AG04449 (cell line): Measurements from ENCODE around the gene C1QTNF7.

Experiments
- CTCF ChIA-PET: fragments of 350-600 bp; formaldehyde crosslinking; extraction: SDS; loops from one replicate; lab custom pipeline; 2021; ENCODE audit warnings: antibody characterized with exemption; lab: Yijun Ruan, JAX
- POLR2A ChIA-PET: fragments of 400-600, 350-600 bp; formaldehyde crosslinking; extraction: SDS; loops from one replicate; lab custom pipeline; 2020; ENCODE audit warnings: antibody characterized with exemption, inconsistent platforms; lab: Yijun Ruan, JAX
- DNase-seq: peaks from one replicate; pipeline ENCODE4 v3.0.0-alpha.2; 2010; ENCODE audit warnings: low read depth, low spot score
- H3K4me3 ChIP-seq: 2 replicates; pipeline ENCODE4 v1.5.1; 2011; ENCODE audit warnings: low read depth, mild to moderate bottlenecking, control low read depth, low read length
- TF ChIP-seq, protein P1 (sequence below): IDR thresholded peaks from one replicate; pipeline ENCODE4 v1.5.1; 2011; ENCODE audit warnings: mild to moderate bottlenecking, moderate library complexity, low read length, control low read depth, inconsistent platforms; ENCODE audit not compliant: insufficient read depth; ENCODE audit errors: missing control alignments

C1QTNF7 gene

DNA sequence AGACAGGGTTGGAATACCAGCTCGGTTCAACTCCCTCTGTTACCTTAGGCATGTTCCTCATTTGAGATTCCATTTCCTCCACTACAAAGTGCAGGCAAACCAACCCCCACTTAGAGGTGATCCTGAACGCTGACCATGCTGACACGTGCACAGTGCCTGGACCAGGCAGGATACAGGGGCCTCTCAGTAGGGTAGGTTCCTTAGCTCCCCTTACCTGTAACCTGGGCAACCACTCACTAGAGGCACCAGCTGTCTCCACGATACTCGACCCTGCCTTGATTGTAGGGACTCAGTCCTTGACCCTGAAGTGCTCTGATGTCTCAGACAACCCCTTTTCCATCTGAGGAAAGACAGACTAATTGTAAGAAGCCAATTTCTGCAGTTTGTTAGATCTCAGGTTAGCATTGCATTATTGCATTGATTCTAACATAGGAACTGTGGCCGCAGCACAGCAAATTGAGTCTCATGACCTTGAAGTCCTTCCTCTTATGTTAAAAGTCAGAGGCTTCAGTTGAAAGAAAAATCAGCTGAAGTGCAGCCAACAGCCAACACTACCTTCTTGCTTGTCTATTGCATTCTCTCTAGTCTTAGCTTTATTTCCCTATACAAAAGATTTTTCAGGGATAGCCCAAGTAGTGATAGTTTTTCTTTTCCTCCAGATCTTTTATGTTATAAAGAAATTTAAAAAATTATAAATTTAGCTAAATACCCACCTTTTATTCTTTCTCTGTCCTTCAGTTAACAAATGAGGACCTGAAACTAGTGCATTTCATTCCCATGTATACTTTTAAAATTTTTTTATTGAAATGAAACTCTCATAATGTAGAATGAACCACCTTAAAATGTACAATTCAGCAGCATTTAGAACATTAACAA lies 11.2 kb upstream of the C1QTNF7 start:
- ChIA-PET CTCF (interaction anchor here (2.1 to 2.3 kb wide), 2 partner anchors 20 to 41 kb away, joined by 7 to 9 read pairs; no protein-coding TSS in a partner anchor), POLR2A (no interaction called here)
- no peak for DNase-seq
- no peak overlapping the region for H3K4me3 ChIP-seq
- TF ChIP-seq, protein P1, sequence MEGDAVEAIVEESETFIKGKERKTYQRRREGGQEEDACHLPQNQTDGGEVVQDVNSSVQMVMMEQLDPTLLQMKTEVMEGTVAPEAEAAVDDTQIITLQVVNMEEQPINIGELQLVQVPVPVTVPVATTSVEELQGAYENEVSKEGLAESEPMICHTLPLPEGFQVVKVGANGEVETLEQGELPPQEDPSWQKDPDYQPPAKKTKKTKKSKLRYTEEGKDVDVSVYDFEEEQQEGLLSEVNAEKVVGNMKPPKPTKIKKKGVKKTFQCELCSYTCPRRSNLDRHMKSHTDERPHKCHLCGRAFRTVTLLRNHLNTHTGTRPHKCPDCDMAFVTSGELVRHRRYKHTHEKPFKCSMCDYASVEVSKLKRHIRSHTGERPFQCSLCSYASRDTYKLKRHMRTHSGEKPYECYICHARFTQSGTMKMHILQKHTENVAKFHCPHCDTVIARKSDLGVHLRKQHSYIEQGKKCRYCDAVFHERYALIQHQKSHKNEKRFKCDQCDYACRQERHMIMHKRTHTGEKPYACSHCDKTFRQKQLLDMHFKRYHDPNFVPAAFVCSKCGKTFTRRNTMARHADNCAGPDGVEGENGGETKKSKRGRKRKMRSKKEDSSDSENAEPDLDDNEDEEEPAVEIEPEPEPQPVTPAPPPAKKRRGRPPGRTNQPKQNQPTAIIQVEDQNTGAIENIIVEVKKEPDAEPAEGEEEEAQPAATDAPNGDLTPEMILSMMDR = no peak

DNA sequence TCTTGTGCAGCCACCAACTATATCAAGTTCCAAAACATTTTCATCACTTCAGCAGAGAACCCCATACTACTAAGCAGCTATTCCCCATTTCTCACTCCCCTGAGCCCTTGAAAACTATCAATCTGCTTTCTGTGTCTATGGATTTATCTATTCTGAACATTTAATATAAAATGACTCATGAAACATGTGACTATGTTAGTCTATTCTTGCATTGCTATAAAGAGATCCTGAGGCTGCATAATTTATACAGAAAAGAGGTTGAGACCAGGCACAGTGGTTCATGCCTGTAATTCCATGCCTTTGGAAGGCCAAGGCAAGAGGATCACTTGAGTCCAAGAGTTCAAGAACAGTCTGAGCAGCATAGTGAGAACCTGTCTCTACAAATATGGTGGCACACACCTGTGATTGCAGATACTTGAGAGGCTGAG lies 10.6 kb upstream of the C1QTNF7 start:
- no peak overlapping the region for H3K4me3 ChIP-seq
- CTCF ChIA-PET = interaction anchor here (2.1 to 2.3 kb wide), 2 partner anchors 21 to 40 kb away, joined by 7 to 9 read pairs; no protein-coding TSS in a partner anchor
- POLR2A ChIA-PET = no interaction called here
- TF ChIP-seq, protein P1 = no peak
- DNase-seq = no peak

DNA sequence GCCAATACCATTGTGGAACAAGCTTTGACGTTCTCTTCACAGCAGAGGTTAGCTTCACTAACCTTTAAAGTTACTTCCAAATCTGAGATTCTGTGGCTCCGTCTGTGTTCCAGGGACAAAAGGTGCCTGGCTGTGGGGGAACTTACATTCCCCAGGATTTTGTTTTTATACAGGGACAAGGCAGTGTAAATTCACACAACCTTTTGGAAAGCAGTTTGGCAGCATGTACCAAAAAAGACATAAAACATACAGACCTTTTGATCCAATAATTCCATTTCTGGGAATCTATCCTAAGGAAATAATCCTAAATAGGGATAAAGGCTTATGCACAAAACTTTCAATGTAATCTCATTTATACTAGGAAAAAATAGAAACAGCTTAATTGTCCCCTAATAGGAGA lies 8.9 kb upstream of the C1QTNF7 start:
- DNase-seq = no peak
- CTCF ChIA-PET = no interaction called here
- H3K4me3 ChIP-seq = no peak overlapping the region
- POLR2A ChIA-PET = no interaction called here
- TF ChIP-seq, protein P1 = no peak

DNA sequence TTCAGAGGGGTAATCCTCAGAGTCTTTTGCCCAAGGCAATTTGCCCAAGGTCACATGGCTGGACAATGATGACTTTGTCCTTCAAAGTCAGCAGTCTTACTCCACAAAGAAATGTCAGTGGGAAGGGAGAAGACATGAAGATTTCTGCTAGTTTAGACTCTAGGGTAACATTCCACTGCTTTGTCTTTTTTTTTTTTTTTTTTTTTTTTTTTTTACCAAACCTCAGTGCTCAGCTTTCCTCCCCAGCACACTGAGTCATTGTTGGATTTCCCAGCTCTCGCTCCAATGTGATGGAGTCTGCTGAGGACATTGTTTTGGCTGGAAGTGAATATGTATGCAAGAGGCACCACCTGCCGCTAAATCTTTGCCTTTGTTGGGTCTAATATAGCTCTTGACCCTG lies 7.2 kb upstream of the C1QTNF7 start:
- no peak for DNase-seq
- H3K4me3 ChIP-seq = no peak overlapping the region
- ChIA-PET CTCF (interaction anchor here (1.1 to 3.3 kb wide), 3 partner anchors 24 to 189 kb away, joined by 5 to 12 read pairs (median 5); no protein-coding TSS in a partner anchor), POLR2A (no interaction called here)
- TF ChIP-seq, protein P1 = no peak

DNA sequence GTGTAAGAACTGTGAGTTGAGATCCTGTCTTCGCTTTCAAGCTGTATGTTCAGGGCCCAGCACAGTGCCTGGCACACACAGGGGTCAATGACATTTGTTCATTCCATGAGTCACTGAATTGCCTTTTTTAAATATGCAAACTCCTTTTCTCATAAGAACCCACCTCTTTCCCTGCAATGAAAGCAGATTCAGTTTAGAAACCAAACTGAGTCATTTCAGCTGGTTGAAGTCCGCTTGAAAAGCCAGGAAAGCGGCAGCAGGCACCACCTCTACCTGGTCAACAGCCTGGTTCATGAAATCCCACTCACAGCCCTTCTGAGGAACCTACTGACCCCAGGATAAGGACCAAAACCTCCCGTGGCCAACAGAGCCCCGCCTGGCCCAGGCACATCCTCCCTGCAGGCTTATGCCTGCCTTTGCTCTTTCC lies 4.5 kb upstream of the C1QTNF7 start:
- CTCF ChIA-PET = no interaction called here
- TF ChIP-seq, protein P1 = no peak
- H3K4me3 ChIP-seq = no peak overlapping the region
- POLR2A ChIA-PET = no interaction called here
- no peak for DNase-seq

DNA sequence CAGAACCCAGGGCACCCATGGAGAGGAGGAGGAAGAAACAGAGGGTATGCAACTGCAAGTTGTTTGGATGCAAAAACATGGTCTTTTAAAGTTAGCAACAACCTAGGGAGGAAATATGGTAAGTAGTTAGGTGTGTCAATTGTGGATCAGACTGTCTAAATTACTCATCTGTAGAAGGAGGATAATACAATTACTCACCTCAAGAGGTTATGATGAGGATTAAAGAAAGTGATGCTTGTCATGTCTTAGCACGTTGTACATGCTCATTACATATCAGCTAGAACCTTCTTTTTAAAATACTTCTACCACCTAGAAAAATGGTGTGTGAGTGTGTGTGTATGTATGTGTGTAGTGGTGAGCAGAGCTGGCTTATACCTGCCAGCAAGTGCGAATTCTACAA lies 2.3 kb upstream of the C1QTNF7 start:
- ChIA-PET POLR2A (no interaction called here), CTCF (interaction anchor here (2.3 kb wide), 1 partner anchor 32 kb away, joined by 5 read pairs; no protein-coding TSS in a partner anchor)
- TF ChIP-seq, protein P1 = no peak
- no peak for DNase-seq
- no peak overlapping the region for H3K4me3 ChIP-seq
